Suprapubic skin (tissue), 3 donors: ENCODE data around the gene CTNNA3.

Experiments used
- CTCF ChIP-seq, 2 donors: fragments of 200-600 bp in 1 of 2; fragments of 450-650 bp in 1 of 2; sonication (generic) in 1 of 2; IDR thresholded peaks; one replicate each; pipeline ENCODE4 v1.5.1; 2016 to 2019; ENCODE audit warnings: antibody characterized with exemption in 2 of 2, mild to moderate bottlenecking in 1 of 2, moderate library complexity in 1 of 2
- POLR2A ChIP-seq, 2 donors: fragments of 450-650 bp; IDR thresholded peaks; one replicate each; pipeline ENCODE4 v1.6.1; 2017; ENCODE audit warnings: antibody characterized with exemption in 2 of 2, mild to moderate bottlenecking in 2 of 2, moderate library complexity in 2 of 2

DNA sequence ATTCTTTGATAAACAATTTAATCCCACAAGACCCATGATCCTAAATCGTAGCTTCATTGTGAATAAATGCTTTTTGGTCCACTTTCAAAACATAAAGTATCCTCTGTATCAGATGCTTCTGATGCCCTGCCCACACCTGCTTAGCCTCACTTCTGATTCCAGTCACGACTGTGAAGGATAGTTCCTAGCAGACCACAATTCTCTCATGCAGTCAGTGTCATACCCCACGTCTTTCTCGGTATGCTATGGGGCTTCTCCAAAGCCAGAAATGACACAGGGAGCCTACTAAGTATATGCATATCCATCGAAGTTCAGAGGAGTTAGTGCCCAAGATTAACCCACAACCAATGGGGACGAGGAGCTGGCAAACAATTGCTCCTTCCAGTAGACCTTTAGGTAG, 27.6 kb upstream of the CTNNA3 start:
- TF ChIP-seq CTCF (IDR thresholded peaks at IDR 0.05) (no peak), POLR2A (IDR thresholded peaks at IDR 0.05) (no peak)
